H9 (cell line): ENCODE data around the gene WIPF1. TPM values are rescaled to one million over a fixed set of nuclear protein-coding genes. Genes with fewer than 3 reads are reported as not detected.

Experiments used
- DNase-seq: peaks from one replicate; pipeline ENCODE4 v3.0.0-alpha.2; 2017
- H2AFZ ChIP-seq: one replicate; pipeline ENCODE4 v1.6.1; 2013; ENCODE audit warnings: mild to moderate bottlenecking, low read length, control low read depth, moderate library complexity
- H2AK5ac ChIP-seq: 2 replicates; pipeline ENCODE4 v1.6.1; 2013; ENCODE audit warnings: low read length, control low read depth, mixed read lengths; ENCODE audit not compliant: insufficient read length
- H2BK120ac ChIP-seq: one replicate; pipeline ENCODE4 v1.6.1; 2013; ENCODE audit warnings: low read depth, mild to moderate bottlenecking, low read length, control low read depth, inconsistent platforms; ENCODE audit not compliant: poor library complexity, severe bottlenecking
- H2BK12ac ChIP-seq: 2 replicates; pipeline ENCODE4 v1.6.1; 2013; ENCODE audit warnings: low read length, control low read depth, mixed read lengths, low read depth; ENCODE audit not compliant: insufficient read length
- H2BK15ac ChIP-seq: 2 replicates; pipeline ENCODE4 v1.6.1; 2013; ENCODE audit warnings: low read depth, low read length, control low read depth
- H2BK20ac ChIP-seq: one replicate; pipeline ENCODE4 v1.6.1; 2013; ENCODE audit warnings: low read depth, mild to moderate bottlenecking, low read length, control low read depth, inconsistent platforms; ENCODE audit not compliant: poor library complexity, severe bottlenecking
- H2BK5ac ChIP-seq: 2 replicates; pipeline ENCODE4 v1.6.1; 2013; ENCODE audit warnings: low read length, control low read depth, mixed read lengths; ENCODE audit not compliant: insufficient read length
- H3K14ac ChIP-seq: 2 replicates; pipeline ENCODE4 v1.6.1; 2013; ENCODE audit warnings: low read length, control low read depth; ENCODE audit not compliant: insufficient read depth
- H3K18ac ChIP-seq: 2 replicates; pipeline ENCODE4 v1.6.1; 2013; ENCODE audit warnings: low read depth, mild to moderate bottlenecking, mixed read lengths, low read length, control low read depth; ENCODE audit not compliant: insufficient read length
- H3K23ac ChIP-seq: 2 replicates; pipeline ENCODE4 v1.6.1; 2013; ENCODE audit warnings: low read length, control low read depth, mixed read lengths, low read depth; ENCODE audit not compliant: insufficient read length
- H3K23me2 ChIP-seq: 2 replicates; pipeline ENCODE4 v1.6.1; 2013; ENCODE audit warnings: low read depth, mild to moderate bottlenecking, mixed read lengths, low read length, control low read depth; ENCODE audit not compliant: insufficient read length, poor library complexity, severe bottlenecking
- H3K27ac ChIP-seq: 2 replicates; pipeline ENCODE4 v1.5.1; 2013; ENCODE audit warnings: low read length, control low read depth, mixed read lengths, low read depth; ENCODE audit not compliant: insufficient read length
- H3K27me3 ChIP-seq: 2 replicates; pipeline ENCODE4 v1.6.1; 2013; ENCODE audit warnings: low read length, control low read depth, inconsistent platforms; ENCODE audit not compliant: insufficient read depth
- H3K4ac ChIP-seq: 2 replicates; pipeline ENCODE4 v1.6.1; 2013; ENCODE audit warnings: low read depth, mild to moderate bottlenecking, control low read depth, inconsistent platforms, low read length, moderate library complexity
- H3K4me1 ChIP-seq: 2 replicates; pipeline ENCODE4 v1.6.1; 2013; ENCODE audit warnings: low read length, control low read depth, inconsistent platforms; ENCODE audit not compliant: insufficient read depth
- H3K4me2 ChIP-seq: 2 replicates; pipeline ENCODE4 v1.6.1; 2013; ENCODE audit warnings: low read length, control low read depth, mixed read lengths; ENCODE audit not compliant: insufficient read length, insufficient read depth
- H3K56ac ChIP-seq: 2 replicates; pipeline ENCODE4 v1.6.1; 2013; ENCODE audit warnings: low read depth, mild to moderate bottlenecking, mixed read lengths, low read length, control low read depth; ENCODE audit not compliant: insufficient read length
- H3K79me1 ChIP-seq: 2 replicates; pipeline ENCODE4 v1.6.1; 2013; ENCODE audit warnings: low read depth, mild to moderate bottlenecking, moderate library complexity, low read length, control low read depth, inconsistent platforms; ENCODE audit not compliant: insufficient read depth, poor library complexity, severe bottlenecking
- H3K79me2 ChIP-seq: 2 replicates; pipeline ENCODE4 v1.6.1; 2013; ENCODE audit warnings: low read length, control low read depth, inconsistent platforms; ENCODE audit not compliant: insufficient read depth
- H3K9ac ChIP-seq: 2 replicates; pipeline ENCODE4 v1.6.1; 2013; ENCODE audit warnings: low read length, control low read depth, mixed read lengths; ENCODE audit not compliant: insufficient read length; ENCODE audit errors: extremely low read depth
- H3K9me3 ChIP-seq: one replicate; pipeline ENCODE4 v1.6.1; 2013; ENCODE audit warnings: low read depth, low read length, inconsistent platforms; ENCODE audit not compliant: control insufficient read depth
- H3T11ph ChIP-seq: one replicate; pipeline ENCODE4 v1.6.1; 2013; ENCODE audit warnings: mild to moderate bottlenecking, low read length, control low read depth, inconsistent platforms
- H4K20me1 ChIP-seq: one replicate; pipeline ENCODE4 v1.6.1; 2013; ENCODE audit not compliant: control insufficient read depth, insufficient read length, insufficient read depth
- H4K5ac ChIP-seq: 2 replicates; pipeline ENCODE4 v1.6.1; 2013; ENCODE audit warnings: low read depth, mild to moderate bottlenecking, mixed read lengths, low read length, control low read depth; ENCODE audit not compliant: insufficient read length
- H4K8ac ChIP-seq: replicated peaks from 2 replicates; pipeline ENCODE4 v1.6.1; 2013; ENCODE audit warnings: low read length, control low read depth, mixed read lengths, low read depth; ENCODE audit not compliant: insufficient read length
- H4K91ac ChIP-seq: 2 replicates; pipeline ENCODE4 v1.6.1; 2013; ENCODE audit warnings: low read depth, mild to moderate bottlenecking, moderate library complexity, mixed read lengths, low read length, control low read depth; ENCODE audit not compliant: insufficient read length
- H3K27ac Mint-ChIP-seq, 3 experiments: 2 replicates in 2 of 3; 3 replicates in 1 of 3; pipeline ENCODE4 v1.8.0; 2020 to 2021; ENCODE audit warnings: mixed read lengths in 3 of 3, mild to moderate bottlenecking in 1 of 3, moderate library complexity in 1 of 3
- H3K27me3 Mint-ChIP-seq: 2 replicates; pipeline ENCODE4 v1.8.0; 2021; ENCODE audit warnings: low read depth, mild to moderate bottlenecking, moderate library complexity, mixed read lengths
- H3K36me3 Mint-ChIP-seq, 3 experiments: 2 replicates in 2 of 3; 3 replicates in 1 of 3; pipeline ENCODE4 v1.8.0; 2020 to 2021; ENCODE audit warnings: low read depth in 3 of 3, mixed read lengths in 3 of 3; ENCODE audit not compliant: insufficient read depth in 1 of 3
- H3K4me1 Mint-ChIP-seq, 2 experiments: 2 replicates each; pipeline ENCODE4 v1.8.0; 2020; ENCODE audit warnings: mixed read lengths in 2 of 2
- H3K4me3 Mint-ChIP-seq, 2 experiments: 2 replicates in 1 of 2; 3 replicates in 1 of 2; pipeline ENCODE4 v1.8.0; 2020 to 2021; ENCODE audit warnings: mild to moderate bottlenecking in 2 of 2, mixed read lengths in 2 of 2, moderate library complexity in 1 of 2
- H3K9me3 Mint-ChIP-seq, 2 experiments: 2 replicates in 1 of 2; 3 replicates in 1 of 2; pipeline ENCODE4 v1.8.0; 2020; ENCODE audit warnings: mild to moderate bottlenecking in 2 of 2, mixed read lengths in 2 of 2, moderate library complexity in 1 of 2
- CTCF ChIP-seq: fragments of 200-600 bp; sonication (generic); conservative IDR thresholded peaks from 3 replicates; pipeline ENCODE4 v1.8.0; 2021; ENCODE audit warnings: antibody characterized with exemption, mild to moderate bottlenecking
- WGBS: extraction: QIAGEN DNeasy Blood & Tissue Kit; methylation state at CpG from one replicate; pipeline ENCODE4 v1.1.7; 2013; ENCODE audit warnings: missing lambda C conversion rate, low lambda C conversion rate, mixed read lengths; ENCODE audit not compliant: insufficient read length; ENCODE audit errors: extremely low coverage; 5-methylcytosine and 5-hydroxymethylcytosine counted together
- total RNA-seq: library from RNA; stranded (reverse); gene quantifications from 2 replicates; pipeline ENCODE4 v1.2.1, GENCODE V29; 2021

Gene WIPF1
- total RNA-seq, 1 experiment from 2014 or later: 5.1 TPM

DNA sequence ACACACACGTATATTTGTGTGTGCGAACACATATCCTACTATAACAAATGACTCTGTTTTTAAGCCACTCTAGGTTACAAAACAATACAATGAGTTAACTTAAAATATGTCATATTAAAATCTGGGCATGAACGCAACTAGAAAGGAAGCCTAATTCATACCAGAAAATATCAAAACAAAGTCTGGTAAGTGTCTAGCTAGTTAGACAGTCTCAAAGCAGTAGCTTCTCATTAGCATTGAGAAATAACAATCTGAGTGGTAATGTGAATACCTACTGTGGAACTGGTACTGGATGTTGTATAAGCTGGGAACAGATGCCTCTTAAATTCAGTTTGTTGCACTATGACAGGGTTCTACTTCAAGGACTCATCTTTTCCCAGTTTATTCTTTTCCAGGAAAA, 32.5 kb upstream of the WIPF1 start:
- Histone ChIP-seq H2BK5ac (no peak overlapping the region), H3K79me1 (no peaks in the 10 kb centered on the region), H2BK120ac (no peak overlapping the region), H3K14ac (no peak overlapping the region), H4K20me1 (no peaks in the 10 kb centered on the region), H3K18ac (no peak overlapping the region), H2BK20ac (no peak overlapping the region), H4K5ac (no peak overlapping the region), H4K8ac (no peak overlapping the region), H3K4me1 (peaks cover 3% of the 10 kb centered on the region; the same call in 1 of the 2 replicates), H2AFZ (no peak overlapping the region), H3K9me3 (no peaks in the 10 kb centered on the region), H3T11ph (no peak overlapping the region), H3K4me2 (no peak overlapping the region), H3K27me3 (no peaks in the 10 kb centered on the region), H2AK5ac (no peak overlapping the region), H3K27ac (no peak overlapping the region), H2BK12ac (no peak overlapping the region), H4K91ac (no peak overlapping the region), H3K23ac (no peak overlapping the region), H3K4ac (no peak overlapping the region), H3K56ac (no peak overlapping the region), H3K79me2 (no peaks in the 10 kb centered on the region), H3K9ac (no peak overlapping the region), H2BK15ac (no peak overlapping the region), H3K23me2 (no peaks in the 10 kb centered on the region)
- TF ChIP-seq CTCF: no peak
- Mint-ChIP-seq H3K4me1 (peaks cover 3 to 6% of the 10 kb centered on the region in 2 experiments; a peak in 3 of 4 replicates), H3K4me3 (no peak overlapping the region), H3K36me3 (no peaks in the 10 kb centered on the region), H3K27ac (no peak overlapping the region), H3K27me3 (no peaks in the 10 kb centered on the region), H3K9me3 (no peaks in the 10 kb centered on the region; a peak in 1 of 5 replicates)
- DNase-seq: no peak
- no CpG with 5 or more reads among the region's 3 CpGs for WGBS
